Stimulated activated effector memory CD8-positive, alpha-beta T cell treated with anti-CD3 and anti-CD28 coated beads, Interleukin-12 subunit alpha, Interleukin-12 subunit beta, amount 100 ng/mL, for 72 hours (primary cell): ENCODE results near the gene PXDN.

Source experiments
- ATAC-seq: fragments of 150-1000 bp; cut with Tn5 transposase; 2 replicates; pipeline ENCODE4 v1.10.0; 2021
- DNase-seq, 2 donors: peaks; one replicate each; pipeline ENCODE4 v3.0.0; 2021 to 2022; ENCODE audit warnings: low spot score in 2 of 2
- H3K27ac Mint-ChIP-seq: one replicate; pipeline ENCODE4 v1.8.0; 2022; ENCODE audit warnings: mild to moderate bottlenecking, mixed read lengths
- H3K36me3 Mint-ChIP-seq: one replicate; pipeline ENCODE4 v1.8.0; 2022; ENCODE audit warnings: mild to moderate bottlenecking, mixed read lengths
- H3K4me1 Mint-ChIP-seq: one replicate; pipeline ENCODE4 v1.8.0; 2022; ENCODE audit warnings: mixed read lengths
- H3K4me3 Mint-ChIP-seq: one replicate; pipeline ENCODE4 v1.8.0; 2022; ENCODE audit warnings: mild to moderate bottlenecking, mixed read lengths
- H3K9me3 Mint-ChIP-seq: one replicate; pipeline ENCODE4 v1.8.0; 2022; ENCODE audit warnings: mixed read lengths

Gene PXDN

DNA sequence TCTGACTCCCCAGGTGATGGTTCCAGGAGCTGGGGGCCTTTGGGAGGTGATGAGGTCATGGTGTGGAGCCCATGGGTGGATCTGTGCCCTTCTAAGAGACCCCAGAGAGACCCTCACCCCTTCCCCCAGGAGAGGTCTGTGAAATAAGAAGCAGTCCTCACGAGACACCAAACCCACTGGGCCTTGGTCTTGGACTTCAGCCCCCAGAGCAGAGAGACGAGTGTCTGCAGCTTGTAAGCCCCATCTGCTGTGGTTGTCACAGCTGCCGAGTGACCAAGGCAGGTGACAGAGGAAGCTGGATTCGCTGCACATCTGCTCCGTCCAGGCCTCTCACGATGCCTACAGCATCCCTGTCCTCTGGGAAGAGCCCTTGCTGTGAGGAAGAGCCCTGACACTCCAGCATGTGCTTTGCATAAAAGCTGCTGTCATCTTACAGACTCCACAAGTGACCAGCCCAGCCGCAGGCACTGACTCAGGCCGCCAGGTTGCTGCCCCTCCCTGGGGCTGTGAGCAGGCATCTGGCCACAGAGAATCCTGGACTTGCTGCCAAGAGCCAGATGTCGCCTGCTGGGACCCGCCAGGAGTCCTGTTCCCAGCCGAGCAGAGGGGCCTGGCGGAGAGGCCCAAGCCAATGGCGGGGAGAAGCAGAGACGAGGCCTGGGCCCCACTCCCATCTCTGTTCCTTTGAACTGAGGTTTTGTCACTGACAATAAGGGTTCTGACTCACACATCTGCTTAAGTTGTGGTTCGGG lies 150.8 kb downstream of the PXDN start:
- Mint-ChIP-seq H3K4me1 (no peaks in the 10 kb centered on the region), H3K9me3 (no peaks in the 10 kb centered on the region)
- DNase-seq = no peak

DNA sequence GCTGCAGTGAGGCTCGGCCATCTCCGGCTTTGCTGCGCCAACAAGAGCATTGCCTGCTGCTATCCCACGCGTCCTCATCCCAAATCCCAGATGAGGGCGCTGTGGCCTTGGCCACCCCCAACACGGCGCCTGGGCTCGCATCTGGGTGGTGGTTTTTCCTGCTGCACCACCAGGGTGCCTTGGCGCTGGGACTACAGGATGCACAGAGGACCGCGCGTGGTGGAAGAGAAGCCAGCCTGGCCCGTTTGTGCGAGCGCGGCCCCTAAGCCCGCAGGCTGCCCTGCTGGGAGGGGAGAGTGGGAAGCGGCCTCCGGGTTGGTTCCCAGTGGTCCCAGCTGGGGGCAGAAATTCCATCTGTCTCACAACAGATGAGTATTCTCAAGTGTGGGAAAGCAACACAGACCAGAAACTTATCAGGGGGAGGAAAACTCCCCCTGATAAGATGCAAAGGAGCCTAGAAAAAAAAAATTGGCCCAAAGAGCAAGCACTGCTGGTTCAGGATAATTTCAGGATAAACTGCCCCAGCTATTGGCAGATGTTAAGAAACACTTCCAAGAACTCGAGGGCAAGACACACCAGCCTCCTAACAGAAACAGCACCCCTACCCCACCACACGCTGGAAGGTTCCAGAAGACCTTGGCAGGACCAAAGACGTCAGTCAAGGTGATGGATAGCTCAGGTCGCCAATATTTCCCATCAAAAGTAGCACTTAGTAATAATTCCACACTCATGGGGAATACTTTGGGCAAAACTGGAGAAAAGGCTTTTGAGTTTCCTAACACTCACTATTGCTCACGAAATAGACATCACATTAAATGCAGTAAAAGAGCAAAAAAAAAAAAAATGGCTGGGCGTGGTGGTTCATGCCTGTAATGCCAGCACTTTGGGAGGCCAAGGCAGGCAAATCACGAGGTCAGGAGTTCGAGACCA lies 152.1 kb downstream of the PXDN start:
- H3K36me3 Mint-ChIP-seq = no peaks in the 10 kb centered on the region
- H3K27ac Mint-ChIP-seq = no peak overlapping the region

More for the DNA sequence above, 150.8 kb downstream of the PXDN start:
- Mint-ChIP-seq H3K36me3 (no peaks in the 10 kb centered on the region), H3K4me3 (no peak overlapping the region), H3K27ac (no peak overlapping the region)
- ATAC-seq = no peak

DNA sequence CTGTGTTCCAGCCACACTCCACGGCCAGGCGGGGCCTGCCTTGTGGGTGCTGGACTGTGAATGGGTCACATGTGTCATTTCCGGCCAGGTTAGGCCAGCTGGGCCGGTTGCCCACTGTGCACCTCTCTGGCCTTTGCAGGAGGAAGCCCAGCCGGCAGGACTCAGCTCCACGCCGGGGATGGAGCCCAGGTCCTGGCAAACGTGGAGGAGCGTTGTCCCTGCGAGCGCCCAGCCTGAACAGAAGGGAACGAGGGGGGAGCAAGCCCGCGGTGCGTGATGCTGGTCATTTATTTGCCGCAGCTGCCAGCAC lies 152.9 kb downstream of the PXDN start:
- ATAC-seq = no peak
- no peak for DNase-seq
- Mint-ChIP-seq H3K27ac (no peak overlapping the region), H3K36me3 (no peaks in the 10 kb centered on the region), H3K4me3 (no peak overlapping the region), H3K4me1 (no peaks in the 10 kb centered on the region), H3K9me3 (no peaks in the 10 kb centered on the region)

More for the DNA sequence above, 152.1 kb downstream of the PXDN start:
- Mint-ChIP-seq H3K9me3 (no peaks in the 10 kb centered on the region), H3K4me1 (no peaks in the 10 kb centered on the region), H3K4me3 (no peak overlapping the region)
- DNase-seq (no peak), ATAC-seq (no peak)

DNA sequence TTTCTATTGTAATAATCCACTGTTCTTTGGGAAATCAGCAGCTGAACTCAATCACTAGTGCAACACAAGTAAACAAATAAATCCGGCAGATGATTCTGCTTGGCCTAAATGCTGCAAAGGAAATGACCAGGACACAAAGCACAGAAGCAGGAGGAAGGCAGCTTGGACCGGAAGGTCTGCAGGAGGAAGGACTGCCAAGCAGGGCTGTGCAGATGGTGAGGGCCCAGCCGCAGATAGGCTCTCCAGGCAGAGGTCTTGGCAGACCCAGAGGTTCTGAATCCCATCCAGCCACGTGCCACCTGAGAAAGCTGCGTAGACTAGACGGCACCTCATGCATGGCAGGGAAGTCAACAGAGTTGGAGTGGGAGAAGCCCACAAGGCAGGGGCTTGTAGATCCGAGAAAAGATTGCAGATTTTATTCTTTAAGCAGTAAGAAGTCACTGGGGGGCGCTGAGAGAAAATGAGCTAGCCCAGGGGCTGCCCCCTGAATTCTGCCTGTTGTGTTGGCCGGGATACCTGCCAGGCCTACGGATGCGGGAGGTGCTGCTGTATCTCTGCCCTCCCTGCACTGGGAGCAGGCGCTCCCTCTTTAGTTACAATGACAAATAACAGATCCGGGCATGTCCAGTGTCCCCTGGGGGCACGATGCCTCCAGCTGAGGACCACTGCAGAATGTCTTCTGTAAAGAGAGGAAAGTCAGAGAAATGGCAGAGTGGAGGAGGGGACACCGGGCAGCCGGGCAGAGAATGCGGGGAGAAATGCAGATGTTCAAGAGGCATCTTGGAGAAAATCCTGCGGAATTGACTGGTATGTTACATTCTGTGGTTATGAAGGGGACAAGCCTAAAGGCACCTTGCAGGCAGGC lies 153.5 kb downstream of the PXDN start:
- Mint-ChIP-seq H3K36me3 (no peaks in the 10 kb centered on the region), H3K4me1 (no peaks in the 10 kb centered on the region), H3K4me3 (no peak overlapping the region), H3K9me3 (no peaks in the 10 kb centered on the region), H3K27ac (no peak overlapping the region)
- ATAC-seq (no peak), DNase-seq (no peak)

DNA sequence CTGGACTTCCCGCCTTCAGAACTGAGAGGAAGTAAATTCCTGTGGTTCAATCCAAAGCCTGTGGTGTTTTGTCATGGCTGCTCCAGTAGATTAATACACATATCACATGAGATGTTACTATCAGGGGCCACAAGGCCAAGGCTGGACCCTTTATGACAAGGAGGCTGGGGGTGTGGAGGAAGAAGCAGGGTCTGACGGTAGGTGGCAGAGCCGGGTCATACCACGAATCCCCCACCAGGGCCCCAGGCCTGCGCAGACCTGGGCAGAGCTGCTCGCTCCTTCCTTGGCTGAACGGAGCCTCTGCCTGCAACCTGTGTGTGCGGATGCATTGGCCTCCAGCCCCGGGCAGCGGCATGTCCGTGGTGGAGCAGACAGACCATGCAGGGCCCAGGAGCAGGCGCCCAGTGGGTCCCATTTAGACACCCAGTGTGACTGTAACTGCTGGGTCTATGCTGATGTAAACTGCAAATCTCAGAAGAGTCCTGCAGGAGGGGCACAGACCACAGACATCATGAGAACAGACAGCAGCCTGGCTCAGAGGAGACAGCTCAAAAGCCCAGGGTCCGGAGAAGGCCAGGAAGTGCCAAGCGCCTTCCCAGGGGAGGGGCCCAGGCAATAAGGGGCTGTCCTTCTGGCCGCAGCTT lies 155.2 kb downstream of the PXDN start:
- no peak overlapping the region for H3K27ac Mint-ChIP-seq
- no peaks in the 10 kb centered on the region for H3K9me3 Mint-ChIP-seq
- ATAC-seq (no peak), DNase-seq (no peak)
- no peak overlapping the region for H3K4me3 Mint-ChIP-seq
- no peaks in the 10 kb centered on the region for H3K4me1 Mint-ChIP-seq
- no peaks in the 10 kb centered on the region for H3K36me3 Mint-ChIP-seq

DNA sequence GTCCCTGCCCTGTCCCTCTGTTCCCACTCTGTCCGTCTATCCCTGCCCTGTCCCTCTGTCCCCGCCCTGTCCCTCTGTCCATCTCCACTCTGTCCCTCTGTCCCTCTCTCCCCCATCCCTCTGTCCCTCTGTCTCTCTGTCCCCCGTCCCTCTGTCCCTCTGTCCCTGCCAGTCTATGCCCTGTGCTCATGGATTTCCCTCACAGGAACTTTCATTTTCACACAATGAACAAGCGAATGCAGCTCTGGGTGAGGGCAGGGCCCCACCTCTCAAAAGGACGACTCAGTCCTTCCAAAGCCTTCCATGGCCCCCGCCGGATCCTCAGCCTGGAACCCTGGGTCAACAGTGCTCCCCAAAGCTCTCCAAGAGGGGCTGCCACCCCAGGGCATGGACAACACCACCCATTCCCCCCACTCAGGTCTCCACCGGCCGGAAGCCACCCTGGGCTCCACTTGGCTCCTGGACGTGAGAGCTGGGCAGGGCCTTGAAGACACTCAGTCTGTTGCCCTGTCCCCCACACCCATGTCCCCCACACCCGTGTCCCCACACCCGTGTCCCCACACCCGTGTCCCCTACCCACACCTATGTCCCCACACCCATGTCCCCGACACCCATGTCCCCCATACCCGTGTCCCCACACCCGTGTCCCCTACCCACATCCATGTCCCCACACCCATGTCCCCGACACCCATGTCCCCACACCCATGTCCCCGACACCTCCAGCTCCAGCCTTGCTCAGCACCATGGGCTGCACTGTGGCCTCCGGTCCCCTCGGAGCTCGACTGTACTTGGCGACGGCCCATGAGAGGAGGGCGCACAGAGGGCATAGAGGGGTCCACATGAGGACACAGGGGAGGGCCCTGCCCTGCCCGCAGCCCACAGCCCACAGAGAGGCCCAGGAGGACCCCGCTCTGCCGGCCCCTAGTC lies 156.0 kb downstream of the PXDN start:
- DNase-seq = no peak
- Mint-ChIP-seq H3K27ac (no peak overlapping the region), H3K4me1 (no peaks in the 10 kb centered on the region), H3K36me3 (no peaks in the 10 kb centered on the region), H3K9me3 (no peaks in the 10 kb centered on the region), H3K4me3 (no peak overlapping the region)
- no peak for ATAC-seq

DNA sequence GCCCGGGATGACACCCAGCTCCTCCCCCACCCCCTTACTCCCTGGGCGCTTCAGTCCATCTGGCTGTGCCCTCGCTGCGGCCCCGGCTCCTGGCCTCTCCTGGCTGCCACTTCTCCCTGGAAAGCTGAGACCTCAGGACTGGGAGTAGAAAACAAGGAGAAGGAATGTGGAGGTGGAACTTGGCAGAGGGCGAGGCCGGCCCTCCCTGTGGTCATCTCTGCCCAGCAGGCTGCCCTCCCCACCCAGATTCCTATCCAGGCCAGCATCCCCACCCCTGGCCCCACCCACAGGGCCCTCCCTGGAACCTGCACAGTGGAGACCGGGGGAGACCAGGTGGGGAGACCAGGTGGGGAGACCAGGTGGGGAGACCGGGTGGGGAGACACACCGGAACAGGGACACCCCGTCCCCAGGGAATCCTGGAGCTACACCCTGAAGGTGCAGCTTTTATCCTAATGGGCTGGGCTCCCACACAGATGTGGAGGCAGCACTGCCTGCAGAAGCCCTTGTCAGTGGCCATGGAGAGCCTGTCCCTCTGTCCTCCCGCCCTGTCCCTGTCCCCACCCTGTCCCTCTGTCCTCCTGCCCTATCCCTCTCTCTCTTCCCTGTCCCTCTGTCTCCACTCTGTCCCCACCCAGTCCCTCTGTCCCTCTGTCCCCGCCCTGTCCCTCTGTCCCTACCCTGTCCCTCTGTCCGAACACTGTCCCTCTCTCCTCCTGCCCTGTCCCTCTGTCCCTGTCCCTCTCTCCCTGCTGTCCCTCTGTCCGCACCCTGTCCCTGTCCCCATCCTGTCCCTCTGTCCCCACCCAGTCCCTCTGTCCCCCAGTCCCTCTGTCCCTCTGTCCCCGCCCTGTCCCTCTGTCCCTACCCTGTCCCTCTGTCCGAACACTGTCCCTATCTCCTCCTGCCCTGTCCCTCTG lies 157.1 kb downstream of the PXDN start:
- no peak for DNase-seq
- no peak overlapping the region for H3K4me3 Mint-ChIP-seq
- H3K4me1 Mint-ChIP-seq = no peaks in the 10 kb centered on the region
- H3K27ac Mint-ChIP-seq = no peak overlapping the region
- peak; percentile 8 for ATAC-seq
- H3K9me3 Mint-ChIP-seq = peaks cover under 1% of the 10 kb centered on the region
- H3K36me3 Mint-ChIP-seq = no peaks in the 10 kb centered on the region

DNA sequence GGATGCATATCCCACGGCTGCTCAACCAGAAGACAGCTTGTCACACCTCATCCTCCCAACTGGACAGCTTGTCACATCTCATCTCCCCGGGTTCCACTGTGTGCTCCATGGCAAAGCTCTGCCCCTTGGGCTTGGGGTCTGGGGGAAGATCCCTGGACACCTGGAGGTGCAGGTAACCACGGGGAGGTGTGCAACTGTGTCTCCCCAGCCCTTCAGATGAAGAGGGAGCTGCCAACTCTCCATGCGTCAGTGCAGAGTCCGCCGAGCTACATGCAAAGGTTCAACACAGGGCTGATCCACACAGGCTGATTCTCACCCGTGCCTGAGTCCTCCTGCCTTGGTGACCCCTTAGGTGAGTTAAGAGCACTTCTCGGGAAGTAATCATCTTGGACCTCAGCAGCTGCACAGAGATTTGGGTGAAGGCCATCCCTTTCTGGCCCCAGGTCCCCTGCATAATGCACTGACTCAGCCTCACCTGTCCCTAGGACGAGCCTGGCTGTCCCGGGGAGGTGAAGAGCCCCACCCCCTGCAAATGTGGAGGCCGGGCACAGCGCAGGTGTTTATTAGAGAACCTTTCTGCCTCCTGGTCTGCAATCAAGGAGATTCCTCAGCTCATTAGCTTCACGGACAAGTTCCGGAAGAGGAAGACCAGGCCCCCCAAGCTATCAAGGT lies 157.9 kb downstream of the PXDN start:
- Mint-ChIP-seq H3K4me3 (no peak overlapping the region), H3K9me3 (peaks cover 2% of the 10 kb centered on the region), H3K36me3 (no peaks in the 10 kb centered on the region), H3K4me1 (no peaks in the 10 kb centered on the region), H3K27ac (no peak overlapping the region)
- no peak for DNase-seq
- no peak for ATAC-seq

DNA sequence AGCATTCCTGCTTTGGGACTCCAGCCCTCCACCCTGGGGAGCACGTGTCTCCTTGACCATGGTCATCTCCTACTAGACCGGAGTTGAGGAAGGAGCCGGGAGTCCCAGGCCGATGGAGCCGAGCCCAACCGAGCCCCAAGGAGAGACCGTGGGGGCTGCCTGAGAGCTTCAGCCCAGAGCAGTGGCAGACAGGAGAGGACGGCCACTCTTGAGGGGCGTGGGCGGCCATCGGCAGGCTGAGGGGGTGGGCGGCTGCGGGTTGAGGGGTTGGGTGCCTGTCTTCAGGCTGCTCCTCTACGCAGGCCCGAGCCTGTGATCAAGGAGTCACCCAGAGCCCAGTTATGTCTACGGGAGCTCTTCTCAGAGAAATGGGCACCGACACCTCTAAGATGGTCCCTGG lies 158.7 kb downstream of the PXDN start:
- Mint-ChIP-seq H3K27ac (no peak overlapping the region), H3K9me3 (peaks cover 2% of the 10 kb centered on the region), H3K4me3 (no peak overlapping the region), H3K36me3 (no peaks in the 10 kb centered on the region), H3K4me1 (no peaks in the 10 kb centered on the region)
- no peak for ATAC-seq
- no peak for DNase-seq

DNA sequence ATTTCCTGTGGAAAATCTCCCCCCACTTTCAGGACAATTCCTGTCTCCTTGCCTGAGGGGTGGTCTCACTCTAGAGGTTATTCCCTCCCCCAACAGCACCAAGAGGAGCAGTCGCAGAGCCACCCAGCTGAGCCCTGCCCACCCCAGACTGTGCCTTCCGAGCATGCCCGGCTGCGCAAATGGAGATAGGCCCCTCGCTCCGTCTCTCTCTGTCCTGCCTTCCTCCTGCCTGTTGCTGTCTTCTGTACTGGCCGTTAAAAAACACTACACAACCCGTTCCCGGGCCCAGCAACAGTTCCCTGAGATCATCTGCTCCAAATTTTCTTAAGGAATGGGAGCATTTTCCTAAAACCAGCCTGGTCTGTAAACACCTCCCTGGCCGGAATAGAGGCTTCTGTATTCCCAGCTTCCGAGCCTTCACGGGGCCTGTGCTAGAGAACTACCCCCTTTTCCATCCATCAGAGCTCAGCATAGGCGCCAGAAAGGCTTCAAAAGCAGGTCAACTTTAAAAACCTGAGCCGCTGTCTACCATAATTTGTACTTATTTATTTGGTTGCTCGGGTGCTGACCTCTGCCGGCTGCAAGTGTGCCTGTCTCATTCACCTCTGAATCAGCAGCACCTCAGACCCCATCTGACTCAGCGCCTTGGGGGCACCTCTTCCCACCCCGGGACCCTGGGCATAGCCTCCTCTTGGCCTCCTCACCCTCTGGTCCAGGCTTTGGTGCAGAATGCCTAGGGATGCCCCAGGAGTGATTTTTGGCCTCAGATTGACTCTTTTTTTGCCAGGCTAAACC lies 159.4 kb downstream of the PXDN start:
- peaks cover 2% of the 10 kb centered on the region for H3K9me3 Mint-ChIP-seq
- H3K4me1 Mint-ChIP-seq = no peaks in the 10 kb centered on the region
- no peak overlapping the region for H3K4me3 Mint-ChIP-seq
- ATAC-seq (no peak), DNase-seq (no peak)
- H3K27ac Mint-ChIP-seq = no peak overlapping the region
- H3K36me3 Mint-ChIP-seq = no peaks in the 10 kb centered on the region

DNA sequence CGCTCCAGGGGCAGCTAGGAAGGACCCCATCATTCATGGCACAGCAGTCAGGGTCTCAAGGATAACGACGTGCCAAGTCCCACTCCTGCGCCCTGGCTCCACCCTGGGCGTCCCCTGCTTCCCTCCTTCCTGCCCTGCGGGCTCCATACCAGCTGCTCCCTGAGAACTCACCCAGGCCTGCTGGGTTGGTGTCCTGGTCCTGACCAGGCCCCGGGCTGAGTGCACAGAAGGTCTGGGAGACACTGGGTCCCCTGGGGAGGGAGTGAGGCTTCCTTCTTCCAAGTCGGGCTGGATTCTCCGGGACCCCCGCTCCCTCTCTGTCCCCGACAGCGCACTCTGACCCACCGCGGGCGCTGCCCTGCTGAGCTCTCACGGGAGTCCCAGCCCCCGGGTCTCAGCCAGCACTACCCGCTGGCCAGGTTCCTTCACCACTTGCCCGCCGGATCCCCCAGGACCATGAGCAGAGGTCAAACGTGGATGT lies 160.2 kb downstream of the PXDN start:
- H3K36me3 Mint-ChIP-seq = no peaks in the 10 kb centered on the region
- no peaks in the 10 kb centered on the region for H3K4me1 Mint-ChIP-seq
- peaks cover 2% of the 10 kb centered on the region for H3K9me3 Mint-ChIP-seq
- H3K27ac Mint-ChIP-seq = no peak overlapping the region
- no peak for DNase-seq
- no peak overlapping the region for H3K4me3 Mint-ChIP-seq
- no peak for ATAC-seq

DNA sequence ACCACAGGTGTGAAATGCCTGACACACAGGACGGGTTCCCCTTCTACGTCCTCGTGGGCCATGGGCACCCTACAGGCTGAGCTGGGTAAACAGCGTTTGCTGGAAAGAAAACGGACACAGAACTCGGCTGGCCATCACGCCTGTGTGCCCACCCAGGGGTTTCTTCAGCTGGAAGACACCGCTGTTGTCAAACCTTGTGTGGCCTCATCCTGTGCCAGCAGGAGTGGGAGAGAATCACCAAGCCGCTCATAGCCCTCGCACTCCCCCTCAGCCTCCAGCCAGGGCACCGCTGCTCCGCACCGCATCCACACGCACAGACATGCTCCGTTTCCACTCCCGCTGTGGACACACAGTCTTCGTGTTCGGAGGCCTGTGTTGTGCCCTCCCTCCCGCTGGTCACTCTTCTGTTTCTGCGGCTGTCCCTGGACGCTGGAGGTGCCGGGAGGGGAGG lies 161.4 kb downstream of the PXDN start:
- DNase-seq = no peak
- no peak overlapping the region for H3K27ac Mint-ChIP-seq
- H3K4me1 Mint-ChIP-seq = no peaks in the 10 kb centered on the region
- H3K9me3 Mint-ChIP-seq = peaks cover 2% of the 10 kb centered on the region
- H3K4me3 Mint-ChIP-seq = no peak overlapping the region
- H3K36me3 Mint-ChIP-seq = no peaks in the 10 kb centered on the region
- ATAC-seq = no peak
